Activated T-cell treated with anti-CD3 and anti-CD28 coated beads, Interleukin-2, amount 50 U/mL, for 4 hours (primary cell): ENCODE results near the gene RUFY3. TPM values are rescaled to one million over a fixed set of nuclear protein-coding genes. Genes with fewer than 3 reads are reported as not detected.
A peak's percentile ranks its signal among the peaks of the same experiment; 100 is the strongest.

Source experiments
- ATAC-seq, 2 donors: fragments of 200-7000 bp; cut with Tn5 transposase; one replicate each; pipeline ENCODE4 v1.10.0; 2021
- DNase-seq: peaks from one replicate; pipeline ENCODE4 v3.0.0-alpha.2; 2020
- H3K27me3 Mint-ChIP-seq: one replicate; pipeline ENCODE4 v1.8.0; 2021; ENCODE audit warnings: low read depth, mixed read lengths
- H3K36me3 Mint-ChIP-seq: one replicate; pipeline ENCODE4 v1.8.0; 2022; ENCODE audit warnings: mixed read lengths; ENCODE audit not compliant: insufficient read depth
- H3K4me1 Mint-ChIP-seq: one replicate; pipeline ENCODE4 v1.8.0; 2021; ENCODE audit warnings: low read depth, mixed read lengths
- H3K4me3 Mint-ChIP-seq: one replicate; pipeline ENCODE4 v1.8.0; 2021; ENCODE audit warnings: mild to moderate bottlenecking, moderate library complexity, mixed read lengths
- H3K9me3 Mint-ChIP-seq: one replicate; pipeline ENCODE4 v1.8.0; 2021; ENCODE audit warnings: mixed read lengths
- total RNA-seq, 3 donors: library from RNA; stranded (reverse); gene quantifications; one replicate each; pipeline ENCODE4 v1.2.1, GENCODE V29; 2021

The RUFY3 gene
- total RNA-seq, 3 donors from 2014 or later: 6.3 to 8.0 (median 7.9) TPM

DNA sequence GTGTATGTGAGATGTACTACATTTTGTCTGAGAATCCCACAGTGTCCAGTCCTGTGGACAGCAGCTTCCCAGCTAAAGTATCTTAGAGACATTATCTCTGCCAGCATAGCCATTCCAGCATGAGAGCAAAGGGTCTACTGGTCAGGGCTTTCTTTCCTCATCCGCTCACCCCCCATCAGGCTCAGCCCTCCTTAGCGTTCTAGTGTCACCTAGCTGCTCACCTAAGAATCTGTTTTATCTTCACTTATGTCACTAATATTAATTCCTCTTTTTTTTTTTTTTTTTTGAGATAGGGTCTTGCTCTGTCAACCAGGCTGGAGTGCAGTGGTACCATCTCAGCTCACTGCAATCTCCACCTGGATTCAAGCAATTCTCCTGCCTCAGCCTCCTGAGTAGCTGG lies 15.6 kb downstream of the RUFY3 start:
- H3K4me3 Mint-ChIP-seq: no peak overlapping the region
- no peaks in the 10 kb centered on the region for H3K27me3 Mint-ChIP-seq
- H3K9me3 Mint-ChIP-seq: no peaks in the 10 kb centered on the region
- DNase-seq: no peak
- ATAC-seq: no peak
- peaks cover 42% of the 10 kb centered on the region for H3K4me1 Mint-ChIP-seq
- H3K36me3 Mint-ChIP-seq: no peaks in the 10 kb centered on the region

GRCh38 chr4:70739496-70740337 lies 18.0 kb downstream of the RUFY3 start:
- peaks cover 26% of the 10 kb centered on the region for H3K4me1 Mint-ChIP-seq
- DNase-seq: no peak
- no peaks in the 10 kb centered on the region for H3K9me3 Mint-ChIP-seq
- H3K27me3 Mint-ChIP-seq: no peaks in the 10 kb centered on the region
- H3K36me3 Mint-ChIP-seq: no peaks in the 10 kb centered on the region
- no peak overlapping the region for H3K4me3 Mint-ChIP-seq
- ATAC-seq: no peak

GRCh38 chr4:70741867-70742658 lies 20.3 kb downstream of the RUFY3 start:
- H3K27me3 Mint-ChIP-seq: no peaks in the 10 kb centered on the region
- DNase-seq: no peak
- H3K4me1 Mint-ChIP-seq: peaks cover 5% of the 10 kb centered on the region
- no peaks in the 10 kb centered on the region for H3K36me3 Mint-ChIP-seq
- H3K4me3 Mint-ChIP-seq: no peak overlapping the region
- no peak for ATAC-seq
- H3K9me3 Mint-ChIP-seq: no peaks in the 10 kb centered on the region

GRCh38 chr4:70743731-70744130 lies 22.0 kb downstream of the RUFY3 start:
- no peaks in the 10 kb centered on the region for H3K27me3 Mint-ChIP-seq
- no peaks in the 10 kb centered on the region for H3K4me1 Mint-ChIP-seq
- DNase-seq (no peak), ATAC-seq (no peak)
- H3K4me3 Mint-ChIP-seq: no peak overlapping the region
- H3K36me3 Mint-ChIP-seq: peaks cover 2% of the 10 kb centered on the region
- no peaks in the 10 kb centered on the region for H3K9me3 Mint-ChIP-seq

GRCh38 chr4:70746179-70746839 lies 24.5 kb downstream of the RUFY3 start:
- DNase-seq (no peak), ATAC-seq (no peak)
- Mint-ChIP-seq H3K4me1 (peaks cover 3% of the 10 kb centered on the region), H3K36me3 (peaks cover 2% of the 10 kb centered on the region), H3K27me3 (no peaks in the 10 kb centered on the region), H3K4me3 (no peak overlapping the region), H3K9me3 (no peaks in the 10 kb centered on the region)

- no peak for ATAC-seq
- Mint-ChIP-seq H3K36me3 (peaks cover 2% of the 10 kb centered on the region), H3K4me1 (peaks cover 8% of the 10 kb centered on the region), H3K4me3 (no peak overlapping the region), H3K27me3 (no peaks in the 10 kb centered on the region), H3K9me3 (no peaks in the 10 kb centered on the region)
- DNase-seq: no peak
Measured at GRCh38 chr4:70747874-70748273, 26.1 kb downstream of the RUFY3 start.

GRCh38 chr4:70749313-70749712 lies 27.5 kb downstream of the RUFY3 start:
- H3K4me3 Mint-ChIP-seq: no peak overlapping the region
- H3K9me3 Mint-ChIP-seq: no peaks in the 10 kb centered on the region
- peaks cover 10% of the 10 kb centered on the region for H3K4me1 Mint-ChIP-seq
- peaks cover 2% of the 10 kb centered on the region for H3K36me3 Mint-ChIP-seq
- H3K27me3 Mint-ChIP-seq: no peaks in the 10 kb centered on the region
- DNase-seq (no peak), ATAC-seq (peak in 1 of 2 donors; percentile 32)

DNA sequence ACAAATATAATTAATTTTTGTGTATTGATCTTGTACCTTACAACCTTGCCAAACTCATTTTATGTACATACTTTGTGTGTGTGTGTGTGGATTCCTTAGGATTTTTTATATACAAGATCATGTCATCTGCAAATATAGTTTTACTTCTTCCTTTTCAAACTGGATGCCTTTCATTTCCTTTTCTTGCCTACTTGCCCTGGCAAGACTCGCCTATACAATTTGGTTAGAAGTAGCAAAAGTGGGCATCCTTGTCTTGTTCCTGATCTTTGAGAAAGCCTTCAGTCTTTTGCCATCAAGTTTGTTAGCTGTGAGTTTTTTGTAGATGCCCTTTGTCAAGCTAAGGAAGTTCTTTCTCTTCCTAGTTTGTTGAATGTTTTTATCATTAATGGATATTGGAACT lies 30.5 kb downstream of the RUFY3 start:
- no peak for ATAC-seq
- DNase-seq: no peak
- Mint-ChIP-seq H3K4me1 (peaks cover 10% of the 10 kb centered on the region), H3K9me3 (no peaks in the 10 kb centered on the region), H3K4me3 (no peak overlapping the region), H3K27me3 (no peaks in the 10 kb centered on the region), H3K36me3 (peaks cover 5% of the 10 kb centered on the region)

DNA sequence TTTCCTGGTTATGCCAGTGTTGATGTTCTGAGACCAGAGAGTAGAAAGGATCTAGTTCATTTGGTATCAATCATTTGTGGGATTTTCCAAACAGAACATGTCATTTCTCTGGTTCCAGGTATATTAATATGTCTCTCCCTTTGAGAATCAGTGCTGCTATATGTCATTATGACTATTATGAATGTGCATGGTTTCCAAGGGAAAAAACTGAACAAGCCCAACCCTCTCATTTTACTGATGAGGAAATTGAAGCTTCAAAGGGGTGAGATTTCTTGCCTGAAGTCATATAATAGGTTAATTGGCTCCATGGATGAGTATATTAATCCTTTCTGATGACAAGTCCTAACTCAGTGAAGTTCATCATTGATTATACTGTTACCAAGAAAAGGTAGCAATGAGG lies 31.9 kb downstream of the RUFY3 start:
- H3K36me3 Mint-ChIP-seq: peaks cover 3% of the 10 kb centered on the region
- ATAC-seq: no peak
- H3K27me3 Mint-ChIP-seq: no peaks in the 10 kb centered on the region
- no peak for DNase-seq
- peaks cover 10% of the 10 kb centered on the region for H3K4me1 Mint-ChIP-seq
- H3K9me3 Mint-ChIP-seq: no peaks in the 10 kb centered on the region
- H3K4me3 Mint-ChIP-seq: no peak overlapping the region

GRCh38 chr4:70754470-70754869 lies 32.7 kb downstream of the RUFY3 start:
- peaks cover 16% of the 10 kb centered on the region for H3K4me1 Mint-ChIP-seq
- DNase-seq (no peak), ATAC-seq (no peak)
- no peaks in the 10 kb centered on the region for H3K27me3 Mint-ChIP-seq
- H3K9me3 Mint-ChIP-seq: no peaks in the 10 kb centered on the region
- H3K4me3 Mint-ChIP-seq: no peak overlapping the region
- peaks cover 3% of the 10 kb centered on the region for H3K36me3 Mint-ChIP-seq

DNA sequence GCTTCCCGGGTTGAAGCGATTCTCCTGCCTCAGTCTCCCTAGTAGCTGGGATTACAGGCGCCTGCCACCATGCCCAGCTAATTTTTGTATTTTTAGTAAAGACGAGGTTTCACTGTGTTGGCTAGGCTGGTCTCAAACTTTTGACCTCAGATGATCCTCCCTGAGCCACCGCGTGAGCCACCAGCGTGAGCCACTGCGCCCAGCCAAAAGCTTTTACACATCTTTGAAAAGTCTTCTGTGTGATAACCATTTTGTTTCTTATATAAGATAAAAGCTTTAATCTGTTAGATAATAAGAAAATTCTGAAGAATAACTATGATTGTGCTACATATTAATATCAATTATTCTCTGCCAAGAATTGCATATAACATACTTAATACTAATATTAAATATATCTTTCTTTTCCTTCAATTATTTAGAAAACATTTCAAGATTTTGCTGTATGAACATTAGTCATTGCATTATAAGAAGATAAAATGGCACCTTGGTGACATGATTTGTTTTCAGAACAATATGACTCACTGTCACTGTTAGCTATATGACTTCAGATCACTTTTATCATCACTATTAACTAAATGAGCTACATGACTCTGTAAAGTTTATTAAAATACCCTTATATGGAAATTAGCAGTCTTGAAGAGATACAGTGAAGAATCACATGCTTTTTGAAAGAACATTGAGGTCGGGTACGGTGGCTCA lies 33.4 kb downstream of the RUFY3 start:
- H3K36me3 Mint-ChIP-seq: peaks cover 3% of the 10 kb centered on the region
- peak; percentile 40 to 48 for ATAC-seq

DNA sequence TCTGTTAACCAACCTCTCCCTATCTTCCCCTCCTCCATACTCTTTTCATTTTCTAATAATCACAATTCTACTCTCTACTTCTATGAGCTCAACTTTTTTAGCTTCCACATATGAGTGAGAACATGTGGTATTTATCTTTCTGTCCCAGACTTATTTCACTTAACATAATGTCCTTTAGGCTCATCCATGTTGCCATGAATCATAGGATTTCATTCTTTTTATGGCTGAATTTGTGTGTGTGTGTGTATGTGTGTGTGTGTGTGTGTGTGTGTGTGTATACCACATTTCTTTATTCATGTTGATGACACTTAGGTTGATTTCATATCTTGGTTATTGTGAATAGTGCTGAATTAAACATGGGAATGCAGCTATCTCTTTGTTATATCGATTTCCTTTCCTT lies 37.4 kb downstream of the RUFY3 start:
- H3K4me1 Mint-ChIP-seq: peaks cover 11% of the 10 kb centered on the region
- H3K4me3 Mint-ChIP-seq: peak overlapping the region; percentile 43
- no peaks in the 10 kb centered on the region for H3K27me3 Mint-ChIP-seq
- DNase-seq (no peak), ATAC-seq (no peak)
- peaks cover 10% of the 10 kb centered on the region for H3K36me3 Mint-ChIP-seq
- H3K9me3 Mint-ChIP-seq: no peaks in the 10 kb centered on the region

More for the DNA sequence above, 33.4 kb downstream of the RUFY3 start:
- no peak for DNase-seq
- Mint-ChIP-seq H3K4me3 (no peak overlapping the region), H3K27me3 (no peaks in the 10 kb centered on the region), H3K4me1 (peaks cover 19% of the 10 kb centered on the region), H3K9me3 (no peaks in the 10 kb centered on the region)

DNA sequence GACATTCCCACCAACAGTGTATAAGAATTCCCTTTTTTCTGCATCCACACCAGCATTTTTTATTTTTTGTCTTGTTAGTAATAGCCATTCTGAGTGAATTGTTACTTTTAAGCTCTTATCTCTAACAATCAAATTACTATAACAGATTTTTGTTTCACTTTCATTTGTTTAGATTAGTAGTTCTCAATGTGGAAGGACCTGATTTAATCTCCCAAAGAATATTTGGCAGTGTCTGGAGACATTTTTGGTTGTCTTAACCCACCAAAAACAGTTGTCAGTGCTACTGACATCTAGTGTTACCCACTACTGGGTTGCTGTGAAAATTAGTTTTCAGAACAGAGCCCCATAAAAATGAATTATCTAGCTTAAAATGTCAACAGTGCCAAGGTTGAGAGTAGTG lies 37.9 kb downstream of the RUFY3 start:
- H3K27me3 Mint-ChIP-seq: no peaks in the 10 kb centered on the region
- no peak for ATAC-seq
- H3K4me1 Mint-ChIP-seq: peaks cover 11% of the 10 kb centered on the region
- DNase-seq: no peak
- H3K36me3 Mint-ChIP-seq: peaks cover 15% of the 10 kb centered on the region
- peak overlapping the region; percentile 43 for H3K4me3 Mint-ChIP-seq
- H3K9me3 Mint-ChIP-seq: no peaks in the 10 kb centered on the region

DNA sequence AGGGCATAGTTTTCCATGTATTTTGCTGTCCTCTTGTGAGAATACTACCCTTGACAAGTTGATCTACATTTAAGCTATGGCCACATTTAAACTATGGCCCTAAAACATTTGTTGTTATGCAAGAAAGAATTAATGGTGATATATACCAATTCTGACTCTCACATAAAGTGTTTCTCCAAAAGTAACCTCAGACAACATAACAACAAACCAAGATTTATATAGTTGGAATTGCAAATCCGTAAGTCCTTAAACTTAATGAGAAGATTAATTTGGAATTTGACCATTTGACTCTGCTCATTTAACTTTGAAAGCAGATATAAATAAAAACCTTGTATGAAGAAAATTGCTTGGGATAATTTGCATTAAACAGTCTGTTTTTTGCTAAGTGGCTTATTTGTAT lies 38.9 kb downstream of the RUFY3 start:
- peaks cover 11% of the 10 kb centered on the region for H3K4me1 Mint-ChIP-seq
- DNase-seq (no peak), ATAC-seq (no peak)
- no peak overlapping the region for H3K4me3 Mint-ChIP-seq
- H3K36me3 Mint-ChIP-seq: peaks cover 19% of the 10 kb centered on the region
- H3K9me3 Mint-ChIP-seq: no peaks in the 10 kb centered on the region
- H3K27me3 Mint-ChIP-seq: no peaks in the 10 kb centered on the region
